HG03460 (cell line): Measurements from ENCODE around the gene MMS22L.

Experiments used
- ATAC-seq: cut with Tn5 transposase; IDR thresholded peaks from one replicate; pipeline ENCODE4 v1.9.1; 2021; ENCODE audit not compliant: unreplicated experiment

MMS22L gene, protein sequence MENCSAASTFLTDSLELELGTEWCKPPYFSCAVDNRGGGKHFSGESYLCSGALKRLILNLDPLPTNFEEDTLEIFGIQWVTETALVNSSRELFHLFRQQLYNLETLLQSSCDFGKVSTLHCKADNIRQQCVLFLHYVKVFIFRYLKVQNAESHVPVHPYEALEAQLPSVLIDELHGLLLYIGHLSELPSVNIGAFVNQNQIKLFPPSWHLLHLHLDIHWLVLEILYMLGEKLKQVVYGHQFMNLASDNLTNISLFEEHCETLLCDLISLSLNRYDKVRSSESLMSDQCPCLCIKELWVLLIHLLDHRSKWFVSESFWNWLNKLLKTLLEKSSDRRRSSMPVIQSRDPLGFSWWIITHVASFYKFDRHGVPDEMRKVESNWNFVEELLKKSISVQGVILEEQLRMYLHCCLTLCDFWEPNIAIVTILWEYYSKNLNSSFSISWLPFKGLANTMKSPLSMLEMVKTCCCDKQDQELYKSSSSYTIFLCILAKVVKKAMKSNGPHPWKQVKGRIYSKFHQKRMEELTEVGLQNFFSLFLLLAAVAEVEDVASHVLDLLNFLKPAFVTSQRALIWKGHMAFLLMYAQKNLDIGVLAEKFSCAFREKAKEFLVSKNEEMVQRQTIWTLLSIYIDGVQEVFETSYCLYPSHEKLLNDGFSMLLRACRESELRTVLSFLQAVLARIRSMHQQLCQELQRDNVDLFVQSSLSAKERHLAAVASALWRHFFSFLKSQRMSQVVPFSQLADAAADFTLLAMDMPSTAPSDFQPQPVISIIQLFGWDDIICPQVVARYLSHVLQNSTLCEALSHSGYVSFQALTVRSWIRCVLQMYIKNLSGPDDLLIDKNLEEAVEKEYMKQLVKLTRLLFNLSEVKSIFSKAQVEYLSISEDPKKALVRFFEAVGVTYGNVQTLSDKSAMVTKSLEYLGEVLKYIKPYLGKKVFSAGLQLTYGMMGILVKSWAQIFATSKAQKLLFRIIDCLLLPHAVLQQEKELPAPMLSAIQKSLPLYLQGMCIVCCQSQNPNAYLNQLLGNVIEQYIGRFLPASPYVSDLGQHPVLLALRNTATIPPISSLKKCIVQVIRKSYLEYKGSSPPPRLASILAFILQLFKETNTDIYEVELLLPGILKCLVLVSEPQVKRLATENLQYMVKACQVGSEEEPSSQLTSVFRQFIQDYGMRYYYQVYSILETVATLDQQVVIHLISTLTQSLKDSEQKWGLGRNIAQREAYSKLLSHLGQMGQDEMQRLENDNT

DNA sequence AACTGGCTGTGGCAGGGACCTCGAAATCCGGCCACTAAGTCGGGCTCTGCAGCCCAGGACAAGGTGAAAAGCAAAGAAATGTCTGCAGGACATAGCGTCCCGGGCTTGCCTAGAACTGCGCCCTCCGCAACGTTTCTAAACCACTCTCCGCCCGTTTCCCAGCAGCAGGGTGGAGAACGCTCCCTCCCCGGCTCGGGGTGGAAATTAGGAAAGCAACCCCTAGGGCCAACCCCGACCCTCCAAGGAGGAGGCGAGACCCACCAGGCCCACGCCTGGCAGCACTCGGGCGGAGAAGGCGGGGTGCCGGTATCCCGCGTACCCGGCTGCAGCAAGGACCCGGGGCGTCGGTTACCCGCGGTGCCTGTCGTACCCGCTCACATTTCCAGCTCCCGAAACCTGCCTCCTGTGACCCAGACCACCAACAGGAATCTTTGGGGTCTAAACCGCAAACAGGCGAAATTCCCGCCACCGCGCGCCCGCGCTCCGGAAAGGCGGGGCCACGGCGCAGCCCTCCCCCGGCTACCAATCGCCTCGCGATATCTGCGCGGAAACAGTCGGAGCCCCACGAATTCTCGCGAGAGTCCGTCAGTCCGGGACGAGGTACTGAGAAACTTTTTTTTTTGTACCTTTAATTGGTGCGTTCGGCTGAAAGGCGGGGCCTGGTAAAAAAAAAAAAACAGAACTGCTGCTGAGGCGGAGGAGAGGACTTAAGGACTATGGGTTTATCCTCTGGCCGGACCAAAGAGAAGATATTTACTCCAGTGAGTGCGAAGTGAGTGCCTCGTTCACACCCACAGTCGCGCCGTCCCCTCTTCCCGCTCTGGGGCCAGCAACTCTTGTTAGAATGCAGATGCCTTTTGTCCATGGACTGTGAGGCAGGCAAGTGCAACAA, at the start of gene MMS22L:
MMS22L (minus strand) TSS at position 491 of the 892 bp plus-strand sequence. CDS start 739 bp downstream, outside the sequence.
- ATAC-seq, result peak; percentile 96

DNA sequence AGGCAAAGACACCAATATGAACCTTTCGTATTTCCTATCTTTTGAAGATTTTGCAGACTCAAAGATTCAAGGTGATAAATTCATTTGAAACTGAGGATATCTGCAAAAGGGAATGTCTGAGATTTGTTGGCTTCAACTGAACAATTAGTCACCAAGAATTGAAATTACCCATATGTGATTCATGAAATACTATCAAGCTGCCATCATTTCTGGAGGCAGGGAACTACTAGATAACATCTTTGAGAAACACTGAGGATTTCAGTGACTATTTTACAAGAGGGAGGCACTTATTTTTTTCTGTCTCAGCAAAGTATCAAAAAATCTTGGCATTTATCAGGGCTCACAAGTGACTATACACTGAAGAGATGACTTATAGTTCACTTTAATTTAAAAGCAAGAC, 39.8 kb upstream of the MMS22L start:
- no peak for ATAC-seq

DNA sequence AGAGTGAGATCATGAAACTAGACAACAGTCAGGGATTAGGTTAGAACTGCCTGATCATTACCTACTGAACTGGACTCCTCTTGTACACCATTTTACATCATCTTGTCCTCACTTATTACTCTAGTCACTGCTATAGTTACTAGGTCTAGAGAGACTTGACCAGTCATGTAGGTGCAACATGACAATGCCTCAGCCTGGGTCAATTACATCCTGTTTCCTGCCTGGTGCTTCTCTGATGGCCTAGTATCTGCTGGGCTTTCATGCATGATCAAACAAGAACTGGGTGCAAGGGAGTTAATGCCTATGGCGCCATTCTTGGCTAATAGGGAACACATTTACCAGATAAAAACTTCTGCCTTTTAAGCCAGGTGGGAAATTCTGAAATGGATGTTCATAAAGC, 39.2 kb upstream of the MMS22L start:
- ATAC-seq, result no peak

DNA sequence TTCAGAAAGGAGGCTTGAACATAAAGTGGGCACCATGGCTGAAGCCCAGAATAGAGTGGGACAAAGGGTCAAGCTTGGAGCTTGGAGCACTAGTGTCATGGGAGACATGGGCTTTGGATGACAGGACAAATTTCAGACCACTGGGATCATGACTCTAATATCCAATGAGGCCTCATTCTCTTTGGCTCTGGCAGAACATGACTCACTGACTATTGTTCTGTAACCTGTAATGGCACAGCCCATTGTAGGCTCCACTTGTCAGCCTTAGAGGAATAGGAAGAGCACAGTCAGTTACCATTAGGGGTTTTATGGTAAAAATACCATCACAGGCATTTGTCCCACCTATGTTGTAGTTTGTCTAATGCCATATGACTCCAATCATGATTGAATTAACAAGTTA, 34.0 kb upstream of the MMS22L start:
- no peak for ATAC-seq

DNA sequence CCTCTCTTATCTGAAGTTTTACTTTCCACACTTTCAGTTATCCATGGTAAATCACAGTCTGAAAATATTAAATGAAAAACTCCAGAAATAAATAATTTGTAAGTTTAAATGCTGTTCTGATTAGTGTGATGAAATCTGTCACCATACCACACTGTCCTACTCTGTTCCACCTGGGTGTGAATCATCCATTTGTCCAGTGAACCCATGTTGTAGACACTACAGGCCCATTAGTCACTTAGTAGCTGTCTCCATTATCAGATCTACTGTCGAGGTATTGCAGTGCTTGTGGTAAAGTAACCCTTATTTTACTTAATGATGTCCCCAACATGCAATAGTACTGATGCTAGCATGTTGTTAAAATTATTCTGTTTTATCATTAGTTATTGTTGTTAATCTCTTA, 29.2 kb upstream of the MMS22L start:
- no peak for ATAC-seq

DNA sequence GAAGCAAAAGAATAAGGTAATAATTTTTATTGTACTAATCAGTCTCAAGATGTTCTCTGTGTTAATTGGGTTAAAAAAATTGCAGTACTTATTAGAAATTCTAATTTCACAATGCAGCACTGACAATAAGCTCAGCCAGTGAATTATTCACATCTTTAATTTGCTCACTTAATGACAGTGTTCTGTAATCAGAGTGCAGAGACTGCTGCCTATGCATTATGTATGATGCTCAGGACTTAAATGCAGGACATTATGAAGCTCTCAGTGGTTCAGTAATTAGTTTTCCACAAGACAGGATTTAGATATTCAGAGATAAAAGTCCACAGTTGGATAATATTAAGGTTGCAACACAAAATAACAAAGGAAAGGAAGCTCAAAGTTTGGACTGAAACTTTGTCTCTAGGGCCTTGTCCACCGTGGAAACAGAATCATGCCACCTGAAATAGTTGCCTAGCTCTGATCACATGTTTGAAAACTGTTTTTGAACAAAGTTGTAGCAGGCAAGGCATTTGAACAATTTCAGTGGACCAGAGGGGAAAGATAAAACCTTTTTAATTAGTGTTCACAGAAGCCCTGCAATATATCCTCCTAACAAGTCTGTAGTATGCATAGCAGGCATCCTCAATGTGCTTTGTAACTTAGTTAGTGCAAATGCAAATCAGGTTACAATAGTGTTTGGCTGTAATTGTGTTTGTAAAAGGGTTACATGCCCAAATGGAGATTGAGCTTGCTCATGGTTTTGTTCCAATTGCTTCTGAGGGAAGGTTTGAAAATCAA, 23.7 kb upstream of the MMS22L start:
- ATAC-seq, result no peak

DNA sequence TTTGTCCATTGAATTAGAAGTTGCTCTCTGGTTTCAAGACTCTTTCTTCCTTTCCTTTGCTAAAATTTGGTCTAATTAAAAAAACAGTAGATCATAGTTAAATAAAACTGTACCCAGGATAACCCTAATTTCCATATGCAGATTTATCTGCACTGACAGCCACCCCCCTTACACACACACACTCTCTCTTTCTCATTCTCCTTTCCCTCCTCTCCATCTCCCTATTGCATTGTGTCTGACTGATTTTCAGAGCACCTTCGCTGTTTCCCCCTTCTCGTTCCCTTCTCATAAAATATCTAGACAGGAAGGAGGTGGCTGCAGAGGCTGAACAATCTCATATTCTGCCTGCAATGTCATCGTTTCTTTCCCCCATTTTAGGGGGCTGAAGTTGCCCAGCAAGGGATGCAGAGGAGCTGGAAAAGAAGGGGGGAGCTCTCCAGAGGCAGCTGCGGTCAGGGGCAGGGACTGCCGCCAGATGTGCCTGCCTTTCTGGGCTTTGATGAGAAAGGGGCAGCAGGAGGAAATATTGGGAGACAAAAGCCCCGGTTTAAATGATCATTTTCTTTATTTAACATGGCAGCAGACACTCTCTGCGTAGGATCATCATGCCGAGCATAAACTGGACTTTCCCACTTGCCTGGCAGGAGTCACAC, 22.5 kb upstream of the MMS22L start:
- no peak for ATAC-seq

DNA sequence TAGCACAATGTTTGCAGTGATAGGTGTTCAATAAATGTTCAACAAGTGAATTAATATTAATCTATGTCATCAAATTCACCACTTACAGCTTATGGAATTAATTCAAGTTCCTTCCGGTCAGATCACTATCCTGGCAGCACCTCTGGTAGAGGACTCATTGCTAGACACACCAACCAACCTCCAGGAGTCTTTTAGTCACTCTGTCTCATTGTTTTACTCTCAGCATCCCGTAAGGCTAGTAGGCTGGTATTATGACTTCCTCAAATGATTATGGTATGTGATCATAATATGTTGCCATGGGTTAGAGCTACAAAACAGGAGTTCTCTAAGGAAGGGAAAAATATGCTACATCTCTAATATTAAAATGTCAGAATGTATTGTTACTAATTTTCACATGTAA, 21.7 kb upstream of the MMS22L start:
- ATAC-seq, result no peak

DNA sequence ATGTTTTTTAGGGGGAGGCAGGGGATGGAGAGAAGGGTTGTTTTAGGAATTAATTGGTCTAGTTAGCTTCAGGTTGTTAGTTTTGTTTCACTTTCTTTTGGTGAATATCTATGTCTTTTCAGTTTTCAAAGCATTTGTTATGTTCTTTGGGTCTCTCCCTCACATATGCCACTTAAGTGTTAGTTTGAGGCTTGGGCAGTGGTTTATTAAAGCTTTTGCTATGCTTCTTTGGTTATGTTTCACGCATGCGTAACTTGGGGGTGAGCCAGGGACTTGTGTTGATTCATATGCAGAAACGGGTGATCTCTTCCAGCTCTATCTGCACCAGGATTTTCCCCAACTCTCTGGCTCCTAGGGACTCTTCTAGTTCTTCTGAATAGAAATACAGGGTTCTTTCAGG, 11.4 kb upstream of the MMS22L start:
- ATAC-seq, result no peak

DNA sequence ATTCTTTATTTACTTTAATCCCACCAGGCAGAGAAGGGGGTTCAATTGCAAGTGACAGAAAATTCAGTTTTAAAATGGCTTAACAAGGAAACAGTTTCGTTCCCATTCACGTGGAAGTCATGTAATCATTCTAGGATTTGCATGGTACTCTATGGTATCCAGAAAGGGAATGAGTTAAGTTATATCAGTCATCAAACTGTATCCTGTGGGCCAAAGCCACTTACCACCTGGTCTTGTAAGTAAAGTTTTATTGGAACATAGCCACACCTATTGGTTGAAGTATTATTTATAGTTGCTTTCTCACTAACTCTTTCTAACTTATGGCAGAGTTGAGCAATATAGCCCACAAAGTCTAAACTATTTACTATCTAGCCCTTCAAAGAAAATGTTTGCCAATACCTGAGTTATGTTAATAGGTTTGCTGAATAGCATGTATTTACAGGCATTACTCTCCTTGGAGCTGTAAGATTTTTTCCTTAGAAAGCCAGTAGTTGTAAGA, 10.2 kb upstream of the MMS22L start:
- no peak for ATAC-seq

DNA sequence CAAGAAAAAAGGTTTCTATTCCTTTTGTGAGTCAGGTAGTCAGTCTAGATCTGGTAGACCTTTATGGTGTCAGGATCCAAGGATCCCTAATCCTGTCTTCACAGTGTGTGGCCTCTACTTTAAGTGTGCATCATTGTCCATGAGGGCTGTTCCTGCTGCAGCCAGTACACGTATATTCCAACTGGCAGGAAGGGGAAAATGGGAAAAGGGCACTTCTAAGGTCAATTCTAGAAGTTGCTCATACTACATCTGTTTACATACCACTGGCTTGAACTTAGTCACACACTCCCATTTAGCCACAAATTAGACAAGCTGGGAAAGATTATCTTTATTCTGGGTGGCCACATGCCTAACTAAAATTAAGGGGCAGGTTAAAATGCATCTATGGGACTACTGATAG, 9.7 kb upstream of the MMS22L start:
- no peak for ATAC-seq

DNA sequence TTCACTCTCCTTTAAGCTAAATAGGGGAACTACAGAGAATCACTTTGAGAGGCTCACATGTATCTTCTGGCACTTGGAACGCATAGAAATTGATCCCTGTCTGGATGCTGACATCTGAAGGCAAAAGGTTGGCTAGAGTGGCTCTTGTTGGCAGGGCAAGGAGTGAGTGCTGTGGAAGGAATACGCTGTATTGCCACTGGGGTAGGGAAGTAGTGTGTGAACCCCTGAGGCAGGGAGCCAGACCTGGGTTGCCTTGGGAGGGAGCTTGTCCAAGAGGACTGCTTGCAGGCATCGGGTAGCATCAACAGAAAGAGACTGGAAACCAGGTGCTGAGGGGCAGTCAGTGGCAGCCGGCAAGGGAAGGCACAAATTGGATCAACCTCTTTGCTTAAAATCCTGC, 8.9 kb upstream of the MMS22L start:
- ATAC-seq, result no peak

DNA sequence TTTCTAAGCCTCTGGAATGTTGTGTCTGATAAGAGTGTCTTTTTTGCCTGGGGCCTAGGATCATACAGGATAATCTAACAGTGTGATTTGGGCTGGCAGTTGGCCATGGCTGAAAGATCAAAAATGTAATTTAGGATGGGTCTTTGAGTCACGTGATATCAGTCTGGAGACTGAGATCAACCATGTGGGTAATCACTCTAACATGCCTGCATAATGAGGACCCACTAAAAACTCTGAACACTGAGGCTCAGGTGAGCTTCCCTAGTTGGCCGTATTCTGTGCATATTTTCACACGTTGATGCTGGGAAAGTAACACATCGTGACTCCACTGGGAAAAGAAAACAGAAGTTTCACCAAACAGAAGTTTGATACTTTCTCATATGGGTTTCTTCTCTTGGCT, 6.3 kb upstream of the MMS22L start:
- ATAC-seq, result no peak

DNA sequence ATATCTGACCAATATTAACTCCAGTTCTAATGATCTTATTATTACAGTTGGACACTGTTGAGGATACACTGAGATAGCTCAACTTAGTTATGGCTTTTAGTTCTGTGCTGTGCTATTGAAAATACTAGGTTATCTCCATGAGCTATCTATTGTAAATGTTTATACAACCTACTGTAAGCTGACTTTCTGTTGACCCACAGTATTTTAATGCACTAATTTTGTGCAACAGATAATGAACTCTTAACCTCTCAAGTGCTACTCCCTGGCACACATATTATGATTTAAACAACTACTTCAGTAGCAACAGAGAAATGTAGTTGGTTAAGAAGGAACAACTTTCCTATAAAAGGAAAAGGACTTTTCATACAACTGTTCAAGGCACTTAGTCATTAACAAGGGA, 5.2 kb upstream of the MMS22L start:
- ATAC-seq, result no peak

DNA sequence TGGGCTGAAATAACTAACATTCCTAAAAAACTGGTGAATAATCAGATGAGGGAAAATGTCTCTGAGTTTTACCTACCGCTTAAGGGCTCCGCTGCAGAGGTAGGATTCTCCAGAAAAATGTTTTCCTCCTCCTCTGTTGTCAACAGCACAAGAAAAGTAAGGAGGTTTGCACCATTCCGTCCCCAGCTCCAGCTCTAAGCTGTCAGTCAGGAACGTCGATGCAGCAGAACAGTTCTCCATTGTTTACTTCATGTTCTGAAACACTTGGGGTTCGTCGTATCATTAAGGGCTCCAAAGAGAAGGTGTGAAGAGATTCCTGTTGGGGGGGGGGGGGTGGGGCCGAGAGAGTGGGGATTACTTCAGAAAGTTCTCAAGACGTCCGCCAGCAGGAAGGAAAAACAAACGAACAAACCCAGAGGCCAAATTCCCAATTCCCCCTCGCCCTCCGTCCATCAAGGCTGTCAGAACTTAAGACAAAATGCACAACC, 734 bp downstream of the MMS22L start:
- peak; percentile 3 for ATAC-seq

DNA sequence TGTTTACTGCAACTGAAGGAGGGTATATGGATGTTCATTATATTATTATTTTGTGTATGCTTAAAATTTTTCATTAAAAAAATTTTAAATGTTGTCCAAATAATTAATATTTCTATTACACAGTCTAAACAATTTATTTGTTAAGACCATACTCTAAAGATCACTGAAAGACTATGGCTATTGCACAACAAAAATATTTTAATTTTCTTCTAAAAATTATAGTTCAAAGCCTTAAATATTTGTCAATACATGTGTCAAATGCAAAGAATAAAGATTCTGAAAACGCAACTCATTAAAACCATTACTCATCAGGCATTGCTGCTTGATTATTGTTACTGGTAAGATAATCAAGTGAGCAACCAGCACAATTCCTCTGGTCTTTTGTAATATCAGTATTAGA, 2.2 kb downstream of the MMS22L start:
- no peak for ATAC-seq

DNA sequence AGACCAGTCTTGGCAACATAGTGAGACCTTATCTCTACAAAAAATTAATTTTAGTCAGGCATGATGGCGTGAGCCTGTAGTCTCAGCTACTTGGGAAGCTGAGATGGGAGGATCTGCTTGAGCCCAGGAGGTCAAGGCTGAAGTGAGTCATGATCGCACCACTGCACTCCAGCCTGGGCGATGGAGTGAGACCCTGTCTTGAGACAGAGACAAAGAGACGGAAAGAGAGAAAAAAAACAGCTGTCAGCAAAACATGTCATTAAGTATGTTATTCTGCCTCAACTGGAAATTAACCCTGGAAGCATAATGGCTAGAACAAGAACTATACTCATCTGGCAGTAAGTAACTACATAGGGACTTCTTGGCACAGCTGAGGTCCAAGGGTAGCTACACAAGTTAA, 7.2 kb downstream of the MMS22L start:
- ATAC-seq, result no peak

DNA sequence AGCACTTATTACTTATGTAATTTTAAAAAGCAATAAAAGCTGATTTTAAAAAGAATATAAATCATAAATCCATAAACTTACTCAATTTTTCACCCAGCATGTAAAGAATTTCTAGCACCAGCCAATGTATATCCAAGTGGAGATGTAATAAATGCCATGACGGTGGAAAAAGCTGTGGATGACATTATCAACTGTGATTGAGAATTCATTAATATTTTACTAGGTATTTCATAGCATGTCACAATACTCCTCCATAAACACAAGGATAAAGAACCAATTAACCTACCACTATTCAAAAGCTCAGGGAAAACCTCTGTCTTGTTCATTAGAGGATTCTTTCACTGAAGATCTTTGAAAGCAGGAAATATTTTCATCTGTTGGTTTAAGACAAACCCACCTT, 13.2 kb downstream of the MMS22L start:
- ATAC-seq, result no peak

DNA sequence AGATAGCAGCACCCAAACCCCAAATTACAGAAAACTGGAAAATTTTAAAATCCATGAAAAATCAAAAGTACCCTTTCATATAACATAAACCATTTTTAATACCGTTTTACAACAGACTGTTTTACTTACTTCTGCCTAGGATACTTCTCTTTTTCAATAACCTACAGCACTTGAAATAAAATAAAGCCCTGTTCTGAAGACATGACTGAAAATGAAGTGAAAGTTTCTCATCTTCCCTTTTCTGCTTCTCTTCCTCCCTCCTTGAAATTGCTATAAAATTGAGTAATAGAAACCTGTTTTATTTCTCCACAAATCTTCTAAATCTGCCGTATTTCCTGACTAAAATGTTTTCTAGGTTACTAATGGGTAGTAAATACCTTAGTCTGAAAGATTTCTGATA, 20.3 kb downstream of the MMS22L start:
- no peak for ATAC-seq
